Hepatocyte (in vitro differentiated cells): Measurements from ENCODE around the gene SNCAIP. TPM values are rescaled to one million over a fixed set of nuclear protein-coding genes. Genes with fewer than 3 reads are reported as not detected.

Experiments used
- DNase-seq: peaks from one replicate; pipeline ENCODE4 v3.0.0-alpha.2; 2016; ENCODE audit warnings: low spot score
- H2AFZ ChIP-seq: fragments of 200-600 bp; sonication (generic); 2 replicates; pipeline ENCODE4 v1.6.0; 2016; ENCODE audit warnings: antibody characterized with exemption, mild to moderate bottlenecking
- H3K27ac ChIP-seq: fragments of 200-600 bp; sonication (generic); 2 replicates; pipeline ENCODE4 v1.5.1; 2016; ENCODE audit warnings: mild to moderate bottlenecking
- H3K27me3 ChIP-seq: fragments of 200-600 bp; sonication (generic); 2 replicates; pipeline ENCODE4 v1.6.1; 2016
- H3K36me3 ChIP-seq: fragments of 200-600 bp; sonication (generic); replicated peaks from 2 replicates; pipeline ENCODE4 v1.5.1; 2016; ENCODE audit warnings: low read depth; ENCODE audit not compliant: insufficient read depth
- H3K4me1 ChIP-seq: fragments of 200-600 bp; sonication (generic); 2 replicates; pipeline ENCODE4 v1.5.1; 2016; ENCODE audit warnings: mild to moderate bottlenecking, moderate library complexity; ENCODE audit not compliant: insufficient read depth
- H3K4me2 ChIP-seq: fragments of 200-600 bp; sonication (generic); 2 replicates; pipeline ENCODE4 v1.6.0; 2016
- H3K4me3 ChIP-seq: fragments of 200-600 bp; sonication (generic); 2 replicates; pipeline ENCODE4 v1.5.1; 2016; ENCODE audit warnings: mild to moderate bottlenecking
- H3K79me2 ChIP-seq: fragments of 200-600 bp; sonication (generic); 2 replicates; pipeline ENCODE4 v1.6.0; 2017; ENCODE audit warnings: mild to moderate bottlenecking
- H3K9me2 ChIP-seq: fragments of 200-600 bp; sonication (generic); replicated peaks from 2 replicates; pipeline ENCODE4 v1.6.0; 2017; ENCODE audit warnings: mild to moderate bottlenecking; ENCODE audit not compliant: insufficient read depth
- H3K9me3 ChIP-seq: fragments of 200-600 bp; sonication (generic); 2 replicates; pipeline ENCODE4 v1.5.1; 2016; ENCODE audit warnings: low read depth, mild to moderate bottlenecking
- H4K20me1 ChIP-seq: fragments of 200-600 bp; sonication (generic); 2 replicates; pipeline ENCODE4 v1.6.0; 2016; ENCODE audit warnings: mild to moderate bottlenecking; ENCODE audit not compliant: insufficient read depth, poor library complexity, severe bottlenecking
- CTCF ChIP-seq: fragments of 200-600 bp; sonication (generic); IDR thresholded peaks from 2 replicates; pipeline ENCODE4 v1.5.1; 2016; ENCODE audit warnings: antibody characterized with exemption, mild to moderate bottlenecking; ENCODE audit not compliant: poor library complexity
- EZH2 ChIP-seq: fragments of 200-600 bp; sonication (generic); IDR thresholded peaks from 2 replicates; pipeline ENCODE4 v1.6.1; 2016; ENCODE audit warnings: antibody characterized with exemption, mild to moderate bottlenecking, borderline replicate concordance
- EZH2phosphoT487 ChIP-seq: fragments of 200-600 bp; sonication (generic); IDR thresholded peaks from one replicate; pipeline ENCODE4 v1.6.1; 2018; ENCODE audit warnings: antibody characterized with exemption, mild to moderate bottlenecking, low read depth, moderate library complexity; ENCODE audit not compliant: unreplicated experiment, severe bottlenecking
- WGBS: methylation state at CpG from one replicate; pipeline ENCODE4 v1.1.6; 2016; ENCODE audit warnings: low lambda C conversion rate; ENCODE audit errors: missing lambda C conversion rate; 5-methylcytosine and 5-hydroxymethylcytosine counted together
- polyA plus RNA-seq: library from polyadenylated mRNA; unstranded; fragments of >200 nt; fragmentation: Nextera tagmentation; extraction: Ambion mirVana; gene quantifications from 2 replicates; pipeline ENCODE4 v1.2.1, GENCODE V29; 2016
- total RNA-seq: library from RNA; depleted of rRNA; stranded (reverse); fragments of >200 nt; gene quantifications from 2 replicates; pipeline ENCODE4 v1.2.3, GENCODE V29; 2014

SNCAIP gene
- total and polyA plus RNA-seq, 2 experiments from 2014 or later = 7.1 to 19.1 TPM

DNA sequence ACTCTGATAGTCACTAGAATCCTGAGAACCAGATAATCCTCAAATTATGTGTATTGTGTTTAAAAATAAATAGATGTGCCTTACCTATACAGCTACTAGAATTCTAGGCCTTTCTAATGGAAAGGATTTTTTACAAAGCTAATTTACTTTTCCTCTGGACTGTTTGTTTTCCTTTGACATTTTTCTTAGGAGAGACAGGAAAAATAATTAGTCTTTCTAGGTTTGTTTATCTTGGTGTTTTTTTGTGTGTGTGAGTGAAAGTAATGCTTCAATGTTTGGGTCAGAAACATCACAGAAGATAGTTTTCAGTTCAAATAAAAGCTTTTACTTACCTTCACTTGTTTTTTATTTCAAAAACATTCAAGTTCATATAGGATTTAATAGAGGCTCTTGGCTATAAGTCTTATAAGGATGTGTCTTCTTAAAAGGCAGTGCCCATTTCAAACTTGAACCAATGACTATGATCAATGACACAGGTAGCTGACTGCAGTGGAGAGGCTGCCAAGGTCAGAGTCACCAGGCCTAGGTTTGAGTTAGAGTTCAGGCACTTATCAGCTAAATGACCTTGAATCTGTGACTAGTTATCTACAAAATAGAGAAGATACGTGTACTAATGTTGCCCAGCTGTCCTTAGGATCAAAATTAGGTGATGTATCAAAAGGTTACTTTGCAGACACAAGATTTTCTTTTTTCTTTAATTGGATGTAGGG, 92.8 kb downstream of the SNCAIP start:
- H3K36me3 ChIP-seq = no peaks in the 10 kb centered on the region
- 85% methylated on average over 1 of the region's 1 CpG for WGBS
- no peak overlapping the region for H2AFZ ChIP-seq
- no peaks in the 10 kb centered on the region for H3K27me3 ChIP-seq
- peak overlapping the region; percentile 4 for H3K27ac ChIP-seq
- H3K79me2 ChIP-seq = no peaks in the 10 kb centered on the region
- H3K9me2 ChIP-seq = no peaks in the 10 kb centered on the region
- no peaks in the 10 kb centered on the region for H3K9me3 ChIP-seq
- DNase-seq = no peak
- no peak overlapping the region for H3K4me2 ChIP-seq
- peaks cover 9% of the 10 kb centered on the region for H3K4me1 ChIP-seq
- H4K20me1 ChIP-seq = no peaks in the 10 kb centered on the region
- no peak for TF ChIP-seq CTCF
- TF ChIP-seq EZH2 = no peak
- no peak for TF ChIP-seq EZH2phosphoT487
- no peak overlapping the region for H3K4me3 ChIP-seq

- no peak for DNase-seq
- H3K9me2 ChIP-seq = no peaks in the 10 kb centered on the region
- TF ChIP-seq EZH2 = no peak
- TF ChIP-seq CTCF = no peak
- no peaks in the 10 kb centered on the region for H3K9me3 ChIP-seq
- no peak overlapping the region for H3K4me3 ChIP-seq
- H3K27me3 ChIP-seq = no peaks in the 10 kb centered on the region
- no peaks in the 10 kb centered on the region for H3K36me3 ChIP-seq
- no peaks in the 10 kb centered on the region for H4K20me1 ChIP-seq
- no peaks in the 10 kb centered on the region for H3K79me2 ChIP-seq
- 75% methylated on average over 3 of the region's 3 CpGs for WGBS
- no peak overlapping the region for H3K4me2 ChIP-seq
- H3K4me1 ChIP-seq = peaks cover 9% of the 10 kb centered on the region
- H2AFZ ChIP-seq = no peak overlapping the region
- no peak overlapping the region for H3K27ac ChIP-seq
These were observed 93.7 kb downstream of the SNCAIP start for GRCh38 chr5:122405751-122406150.

GRCh38 chr5:122406181-122406580, 94.1 kb downstream of the SNCAIP start:
- Histone ChIP-seq H3K9me2 (no peaks in the 10 kb centered on the region), H2AFZ (no peak overlapping the region), H3K4me3 (no peak overlapping the region), H3K79me2 (no peaks in the 10 kb centered on the region), H3K4me2 (no peak overlapping the region), H3K27ac (no peak overlapping the region), H3K36me3 (no peaks in the 10 kb centered on the region), H3K27me3 (no peaks in the 10 kb centered on the region), H3K4me1 (peaks cover 9% of the 10 kb centered on the region), H3K9me3 (no peaks in the 10 kb centered on the region), H4K20me1 (no peaks in the 10 kb centered on the region)
- TF ChIP-seq CTCF = no peak
- no peak for TF ChIP-seq EZH2
- no peak for TF ChIP-seq EZH2phosphoT487
- no peak for DNase-seq
- WGBS = 86% methylated on average over 5 of the region's 5 CpGs
